NCI-H1417 (cell line): Measurements from ENCODE around the gene DGKQ.
"Not testable (repeated sequence)": the region's sequence is repeated elsewhere in the genome, so short reads cannot be mapped to it uniquely, and the experiment has no call there.

Experiments
- DNase-seq, 3 experiments: peaks; one replicate each; lab custom pipeline; 2025; lab: John Stamatoyannopoulos, UW

The DGKQ gene

GRCh38 chr4:925171-925570 is 48.2 kb downstream of the DGKQ start:
- no peak for DNase-seq

- peak in 1 of 3 experiments; percentile 77 for DNase-seq
These were observed 49.0 kb downstream of the DGKQ start for GRCh38 chr4:924107-925096.

- no peak for DNase-seq
These were observed 51.5 kb downstream of the DGKQ start for GRCh38 chr4:921830-922331.

- not testable (repeated sequence) for DNase-seq
These were observed 54.2 kb downstream of the DGKQ start for GRCh38 chr4:919004-919680.

GRCh38 chr4:918591-918990 is 54.8 kb downstream of the DGKQ start:
- not testable (repeated sequence) for DNase-seq

- no peak for DNase-seq
These were observed 55.4 kb downstream of the DGKQ start for GRCh38 chr4:917992-918391.

- DNase-seq, result no peak
These were observed 55.9 kb downstream of the DGKQ start for GRCh38 chr4:917466-917865.

- DNase-seq, result no peak
These were observed 57.8 kb downstream of the DGKQ start for GRCh38 chr4:915595-915994.

GRCh38 chr4:915041-915474 is 58.3 kb downstream of the DGKQ start:
- no peak for DNase-seq

- no peak for DNase-seq
These were observed 58.8 kb downstream of the DGKQ start for GRCh38 chr4:914531-914930.

GRCh38 chr4:913280-913618 is 60.1 kb downstream of the DGKQ start:
- DNase-seq, result no peak

GRCh38 chr4:912548-913279 is 60.7 kb downstream of the DGKQ start:
- DNase-seq, result no peak

- no peak for DNase-seq
These were observed 61.4 kb downstream of the DGKQ start for GRCh38 chr4:911871-912490.

- DNase-seq, result no peak
These were observed 62.1 kb downstream of the DGKQ start for GRCh38 chr4:911221-911751.

GRCh38 chr4:910366-911091 is 62.8 kb downstream of the DGKQ start:
- DNase-seq, result no peak

GRCh38 chr4:909821-910220 is 63.5 kb downstream of the DGKQ start:
- DNase-seq, result no peak

- DNase-seq, result no peak
These were observed 64.2 kb downstream of the DGKQ start for GRCh38 chr4:909131-909571.
